NCI-H1930 (cell line): Measurements from ENCODE around the gene NAT10.

ENCODE experiments used
- DNase-seq, 2 experiments: peaks; one replicate each; lab custom pipeline; 2025; lab: John Stamatoyannopoulos, UW

NAT10 gene

DNA sequence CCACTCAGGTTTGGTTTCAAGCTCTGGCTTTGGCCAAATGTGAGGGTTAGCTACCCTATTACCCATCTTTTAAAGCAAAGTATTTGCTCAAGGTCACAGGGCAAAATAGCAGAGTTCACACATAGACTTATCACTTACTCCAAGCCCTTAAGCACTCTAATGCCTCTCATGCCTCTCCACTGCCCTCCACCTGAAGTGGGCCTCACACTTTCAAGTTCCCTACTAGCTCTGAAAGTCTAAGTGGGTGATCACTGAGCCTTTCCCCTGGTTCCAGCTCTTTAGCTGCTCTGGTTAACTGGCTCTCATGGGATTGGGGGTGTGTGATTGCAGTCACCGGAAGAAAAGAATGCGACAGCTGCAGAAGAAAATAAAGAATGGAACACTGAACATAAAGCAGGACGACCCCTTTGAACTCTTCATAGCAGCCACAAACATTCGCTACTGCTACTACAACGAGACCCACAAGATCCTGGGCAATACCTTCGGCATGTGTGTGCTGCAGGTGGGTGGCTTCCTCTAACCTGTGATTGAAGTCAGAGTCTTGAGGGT lies 6.4 kb downstream of the NAT10 start:
- DNase-seq, result no peak

DNA sequence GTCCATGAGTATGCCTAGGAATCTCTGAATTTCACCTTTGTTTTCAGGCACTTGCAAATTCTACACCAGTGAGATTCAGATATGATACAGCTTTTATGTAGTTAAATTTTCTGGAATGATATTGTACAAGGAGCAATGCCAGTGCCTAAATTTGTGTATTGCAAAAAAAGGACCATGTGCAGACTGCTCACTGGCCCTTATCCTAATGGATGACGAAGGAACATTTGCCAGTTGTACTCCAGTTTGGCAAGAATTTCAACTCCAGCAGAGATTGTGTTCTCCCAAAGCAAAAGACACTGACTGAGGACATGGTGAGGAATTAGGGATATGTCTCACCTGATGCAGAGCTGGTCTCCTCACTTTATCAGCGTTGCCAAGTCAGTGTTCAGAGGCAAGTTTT lies 8.6 kb downstream of the NAT10 start:
- no peak for DNase-seq

DNA sequence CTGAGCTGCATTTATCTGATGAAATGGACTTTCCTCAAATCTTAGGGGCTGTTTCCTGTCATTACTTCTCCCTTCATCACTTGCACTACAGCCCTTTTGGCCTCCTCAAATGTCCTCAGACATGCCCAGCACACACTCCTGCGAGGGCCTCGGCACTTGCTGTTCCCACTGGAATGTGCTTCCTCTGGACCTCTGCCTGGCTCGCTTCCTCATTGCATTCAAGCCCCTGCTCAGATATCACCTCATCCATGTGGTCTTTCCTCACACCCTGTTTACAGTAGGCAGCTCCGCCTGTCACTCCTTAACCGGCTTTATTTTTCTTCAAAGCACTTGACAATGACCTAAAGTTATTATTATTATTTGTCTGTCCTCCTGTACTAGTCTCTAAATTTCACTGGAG lies 9.0 kb downstream of the NAT10 start:
- no peak for DNase-seq

DNA sequence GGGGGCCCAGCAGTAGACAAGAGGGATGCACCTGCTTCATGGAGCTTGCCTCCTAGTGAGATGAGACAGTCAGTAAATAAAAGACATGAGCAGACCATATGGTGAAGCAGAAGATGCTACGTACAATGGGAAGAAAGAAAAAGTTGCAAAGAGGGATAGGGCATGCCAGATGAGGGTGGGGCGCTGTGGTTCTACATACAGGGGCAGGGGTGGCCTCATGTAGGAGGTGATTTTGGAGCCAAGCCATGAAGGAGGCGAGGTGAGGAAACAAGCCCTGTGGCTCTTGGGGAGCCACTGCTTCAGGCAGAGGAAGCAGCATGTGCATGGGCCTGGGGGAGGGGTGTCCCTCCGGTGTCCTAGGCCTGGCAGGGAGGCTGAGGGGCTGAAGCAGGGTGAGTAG lies 15.2 kb downstream of the NAT10 start:
- DNase-seq, result no peak

DNA sequence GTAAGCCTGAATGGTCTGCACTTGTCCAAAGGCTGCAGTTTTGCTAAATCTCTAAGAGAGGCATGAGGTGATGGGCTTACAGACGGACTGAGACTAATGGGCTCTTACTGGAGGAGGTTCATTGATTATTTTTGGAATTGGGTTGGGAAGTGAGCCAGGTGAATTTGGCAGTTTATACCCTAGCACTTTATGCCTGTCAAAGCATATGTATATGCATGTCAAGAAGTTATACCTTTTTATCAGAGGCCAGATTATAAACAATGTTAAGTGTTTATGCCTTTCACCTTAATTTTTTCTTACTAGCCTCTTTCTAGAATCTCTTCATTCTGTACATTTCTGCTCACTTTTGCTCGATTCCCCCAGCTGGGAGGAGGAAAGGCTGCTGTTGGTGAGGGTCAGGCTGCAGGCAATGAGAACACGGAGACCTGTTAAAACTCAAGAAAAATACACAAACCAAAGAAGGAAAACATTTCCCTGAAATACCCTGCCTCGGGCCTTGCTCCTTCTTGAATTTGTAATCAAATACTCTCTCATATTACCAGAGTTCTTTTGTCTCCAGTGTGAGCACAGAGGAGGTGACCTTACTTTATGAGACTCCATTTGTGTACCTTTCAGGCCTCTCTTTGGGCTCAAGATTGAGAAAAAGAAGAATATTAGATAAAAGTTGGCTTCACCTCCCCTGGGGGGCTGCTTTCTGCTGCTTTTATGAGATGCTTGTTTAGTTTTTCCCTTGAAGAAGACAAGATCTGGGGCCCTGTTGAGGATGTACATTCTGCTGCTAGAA lies 19.6 kb downstream of the NAT10 start:
- DNase-seq, result no peak

DNA sequence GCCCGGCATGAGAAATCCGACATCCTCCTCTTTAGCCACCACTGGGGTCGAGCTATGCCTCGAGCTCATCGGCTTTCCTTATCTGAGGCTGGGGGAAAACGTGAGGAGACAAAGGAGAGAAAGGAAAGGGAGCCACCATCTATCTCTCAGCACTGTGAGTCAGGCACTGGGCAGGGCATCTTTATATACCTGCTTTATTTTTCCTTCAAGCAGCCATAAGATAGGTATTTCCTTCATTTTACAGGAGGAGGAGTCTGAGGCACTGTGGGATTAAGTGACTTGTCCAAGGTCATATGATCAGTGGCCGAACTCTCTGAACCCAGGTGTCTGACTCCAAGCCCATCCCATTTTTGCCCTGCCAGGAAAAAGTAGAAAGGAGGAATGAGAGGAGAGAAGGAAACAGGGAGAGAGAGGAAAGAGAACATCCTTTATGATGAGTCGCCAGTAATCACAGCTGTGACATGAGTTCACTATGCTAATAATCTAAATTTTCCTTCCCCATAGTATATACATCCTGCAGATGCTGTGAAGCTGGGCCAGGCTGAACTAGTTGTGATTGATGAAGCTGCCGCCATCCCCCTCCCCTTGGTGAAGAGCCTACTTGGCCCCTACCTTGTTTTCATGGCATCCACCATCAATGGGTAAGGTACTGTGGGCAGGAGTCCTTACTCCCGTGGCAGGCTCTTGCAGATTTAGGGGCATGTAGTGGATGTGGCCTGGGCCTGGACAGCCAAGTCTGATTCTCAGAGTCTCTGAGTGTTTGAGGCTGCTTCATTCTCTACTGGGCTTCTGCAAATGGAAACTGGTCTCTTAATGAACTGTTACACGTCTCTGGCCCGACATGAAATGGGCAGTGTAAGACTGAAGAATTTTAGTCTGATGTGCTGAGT lies 21.8 kb downstream of the NAT10 start:
- DNase-seq, result no peak

DNA sequence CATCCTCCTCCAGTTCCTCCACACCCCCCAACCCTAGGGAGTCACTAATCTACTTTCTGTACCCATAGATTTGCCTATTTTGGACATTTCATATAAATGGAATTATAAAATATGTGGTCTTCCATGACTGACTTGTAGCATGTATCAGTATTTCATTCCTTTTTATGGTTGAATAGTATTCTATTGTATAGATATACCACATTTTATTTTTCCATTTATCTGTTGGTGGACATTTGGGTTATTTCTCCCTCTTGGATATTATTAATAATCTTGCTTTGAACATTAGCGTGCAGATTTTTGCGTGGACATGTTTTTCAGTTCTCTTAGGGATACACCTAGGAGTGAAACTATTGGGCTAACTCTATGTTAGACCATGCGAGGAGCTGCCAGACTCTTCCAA lies 23.4 kb downstream of the NAT10 start:
- DNase-seq, result no peak

DNA sequence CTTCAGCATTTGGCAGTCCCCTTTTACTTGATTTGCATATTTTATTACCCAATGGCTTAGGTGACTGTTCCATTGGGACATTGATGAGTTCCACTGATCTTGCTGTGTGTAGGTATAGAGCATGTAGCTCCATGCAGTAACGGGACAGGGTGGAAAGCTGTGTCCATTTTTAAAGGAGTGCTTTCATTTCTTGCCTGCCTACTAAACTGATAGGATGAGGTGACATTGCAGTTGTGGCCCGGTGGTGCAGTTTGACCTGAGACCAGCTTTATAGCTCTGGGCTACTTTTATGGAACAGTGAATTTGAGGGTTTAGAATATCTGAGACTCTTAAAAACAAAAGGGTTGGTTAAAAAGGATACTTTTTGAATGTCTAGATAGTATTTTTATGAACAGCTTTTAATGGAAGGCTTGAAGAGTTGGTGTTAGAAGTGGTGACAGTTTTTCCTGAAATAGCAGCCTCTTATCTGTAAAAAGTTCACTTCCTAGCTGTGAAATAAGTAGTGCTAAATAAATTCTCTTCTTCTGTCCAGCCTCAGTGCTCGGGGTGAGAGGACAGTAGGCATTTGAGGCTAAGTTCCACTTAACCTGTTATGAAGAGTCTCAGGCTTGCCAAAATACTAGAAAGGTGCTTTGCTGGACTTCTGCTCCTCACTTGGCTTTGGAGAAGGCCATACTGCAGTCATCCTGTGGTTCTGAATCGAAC lies 27.0 kb downstream of the NAT10 start:
- no peak for DNase-seq

DNA sequence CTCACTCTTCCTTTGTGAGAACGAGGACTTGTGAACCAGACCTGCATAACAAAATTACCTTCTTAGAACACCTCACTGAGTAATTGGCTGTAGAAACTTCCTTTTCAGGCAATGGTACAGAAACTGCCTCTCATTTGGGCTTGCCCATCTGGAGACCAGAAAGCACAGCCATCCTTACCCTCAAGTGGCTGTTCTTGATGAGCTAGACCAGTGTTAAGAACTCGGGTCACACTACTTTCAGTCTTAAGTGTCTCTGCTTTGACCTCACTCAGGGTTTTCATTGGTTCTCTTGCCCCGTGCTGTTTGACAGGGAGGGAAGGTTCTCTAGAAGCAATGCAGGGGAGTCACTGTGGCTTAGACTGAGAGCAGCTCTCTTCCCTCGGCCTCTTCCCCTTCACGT lies 29.3 kb downstream of the NAT10 start:
- DNase-seq, result no peak

DNA sequence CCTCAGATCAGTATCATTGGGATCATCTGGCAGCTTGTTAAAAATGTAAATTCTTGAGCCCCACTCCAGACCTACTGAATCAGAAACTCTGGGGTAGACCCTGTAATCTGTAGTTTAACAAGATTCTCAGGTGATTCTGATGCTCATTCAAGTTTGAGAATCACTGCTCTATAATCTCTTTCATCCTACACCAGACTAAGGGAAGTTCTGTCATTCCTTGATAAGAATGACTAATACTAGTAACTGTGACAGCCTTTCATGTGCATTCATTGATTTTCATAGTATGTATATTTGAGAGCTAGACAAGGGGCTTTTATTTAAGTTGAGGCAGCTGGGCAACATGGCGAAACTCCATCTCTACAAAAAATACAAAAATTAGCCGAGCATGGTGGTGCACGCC lies 30.0 kb downstream of the NAT10 start:
- DNase-seq, result no peak

DNA sequence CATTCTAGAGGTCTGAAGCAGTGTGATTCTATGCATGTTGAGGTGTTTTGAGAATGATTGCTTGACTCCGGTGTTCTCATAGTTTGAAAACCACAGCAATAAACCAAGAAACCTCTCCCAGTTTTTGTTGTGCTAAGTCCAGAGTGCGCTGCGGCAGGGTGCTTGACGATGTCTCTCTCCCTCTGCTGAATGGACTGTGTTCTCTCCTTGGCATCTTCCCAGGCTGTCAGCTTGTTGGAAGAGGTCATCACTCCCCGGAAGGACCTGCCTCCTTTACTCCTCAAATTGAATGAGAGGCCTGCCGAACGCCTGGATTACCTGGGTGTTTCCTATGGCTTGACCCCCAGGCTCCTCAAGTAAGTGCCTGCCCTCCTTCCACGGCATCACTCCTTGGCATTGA lies 31.0 kb downstream of the NAT10 start:
- no peak for DNase-seq

DNA sequence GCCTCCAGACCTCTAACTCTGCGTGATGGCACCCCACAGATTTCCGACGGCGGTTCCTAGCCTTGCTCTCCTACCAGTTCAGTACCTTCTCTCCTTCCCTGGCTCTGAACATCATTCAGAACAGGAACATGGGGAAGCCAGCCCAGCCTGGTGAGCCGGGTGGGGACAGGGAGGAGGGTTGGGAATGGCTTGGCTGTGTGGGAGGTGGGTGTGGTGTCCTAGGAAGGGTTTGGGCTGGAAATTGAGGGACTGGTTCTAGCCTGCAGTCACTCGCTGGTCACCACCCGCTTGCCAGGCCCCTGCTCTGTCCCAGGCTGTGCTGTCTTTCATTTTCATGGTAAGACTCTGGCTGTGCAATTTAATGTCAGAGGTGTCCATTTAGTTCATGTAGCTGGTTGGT lies 33.9 kb downstream of the NAT10 start:
- no peak for DNase-seq

DNA sequence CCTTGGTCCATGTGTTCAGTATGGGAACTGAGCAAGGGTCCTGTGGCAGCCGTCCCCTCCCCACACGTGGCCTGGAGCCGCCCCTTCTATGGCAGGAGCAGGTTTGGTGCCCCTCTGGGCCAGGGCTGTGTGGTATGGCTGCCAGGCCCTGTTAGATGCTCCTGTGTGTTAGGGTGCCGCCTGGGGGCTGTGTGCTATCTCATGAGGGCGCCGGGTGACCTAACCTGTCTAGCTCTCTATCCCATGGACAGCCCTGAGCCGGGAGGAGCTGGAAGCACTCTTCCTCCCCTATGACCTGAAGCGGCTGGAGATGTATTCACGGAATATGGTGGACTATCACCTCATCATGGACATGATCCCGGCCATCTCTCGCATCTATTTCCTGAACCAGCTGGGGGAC lies 34.7 kb downstream of the NAT10 start:
- DNase-seq, result no peak

DNA sequence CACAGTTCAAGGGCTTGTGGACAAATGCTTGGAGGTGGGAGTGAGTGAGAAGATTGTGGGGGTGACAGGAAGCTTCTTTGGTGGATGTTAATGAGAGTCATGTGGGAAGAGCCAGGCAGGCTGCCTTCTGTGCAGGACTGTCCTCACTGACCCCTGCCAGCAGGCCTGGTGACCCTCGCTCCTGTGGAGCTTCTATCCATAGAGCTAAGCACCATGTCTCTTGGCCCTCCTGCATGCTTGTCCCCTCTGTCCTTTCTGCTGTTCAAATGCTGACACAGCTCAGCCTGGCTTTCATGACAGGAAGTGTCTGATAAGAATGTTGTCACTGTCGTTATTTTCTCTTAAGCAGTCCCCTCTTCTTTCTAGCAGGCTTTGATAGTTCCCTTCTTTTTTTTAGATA lies 37.6 kb downstream of the NAT10 start:
- DNase-seq, result no peak

DNA sequence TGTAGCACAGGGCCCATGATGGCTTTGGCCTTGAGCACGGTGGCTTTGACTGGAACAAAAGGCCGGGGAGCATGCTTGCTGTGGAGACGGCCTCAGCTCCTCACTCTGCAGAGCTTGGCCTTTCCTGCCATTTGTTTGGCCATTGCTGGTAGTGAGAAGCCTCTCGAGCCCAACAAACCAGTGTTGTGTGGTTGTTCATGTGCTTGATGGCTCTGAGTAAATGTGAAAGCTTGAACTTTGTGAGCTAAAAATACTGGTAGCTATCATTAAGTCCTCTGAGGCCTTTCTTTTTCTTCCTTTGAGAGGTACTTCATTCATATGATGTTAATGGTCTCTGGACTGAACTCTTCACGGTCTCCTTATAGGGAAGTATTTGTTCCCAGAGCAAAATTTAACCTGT lies 39.6 kb downstream of the NAT10 start:
- DNase-seq, result no peak

DNA sequence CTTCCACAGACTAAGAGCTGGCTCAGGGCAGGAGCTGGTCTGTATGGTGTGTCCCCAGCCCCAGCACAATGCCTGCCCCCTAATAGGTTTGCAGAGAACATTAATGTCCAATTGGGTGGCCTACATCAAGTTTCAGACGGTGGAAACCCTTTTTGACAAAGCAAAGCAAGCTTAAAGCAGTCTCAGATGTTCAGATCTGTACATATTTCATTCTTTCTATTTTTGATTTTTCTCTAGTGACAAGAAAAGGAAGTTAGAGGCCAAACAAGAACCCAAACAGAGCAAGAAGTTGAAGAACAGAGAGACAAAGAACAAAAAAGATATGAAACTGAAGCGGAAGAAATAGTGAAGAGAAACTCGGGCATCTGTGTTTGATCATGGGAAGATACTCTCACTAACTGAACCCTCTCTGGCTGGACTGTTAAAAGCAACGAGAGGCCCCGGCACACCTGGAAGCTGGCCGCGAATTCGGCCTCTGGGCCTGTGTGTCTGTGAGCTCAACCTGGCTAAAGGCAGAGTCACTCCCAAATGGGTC lies 40.5 kb downstream of the NAT10 start:
- DNase-seq, result no peak

DNA sequence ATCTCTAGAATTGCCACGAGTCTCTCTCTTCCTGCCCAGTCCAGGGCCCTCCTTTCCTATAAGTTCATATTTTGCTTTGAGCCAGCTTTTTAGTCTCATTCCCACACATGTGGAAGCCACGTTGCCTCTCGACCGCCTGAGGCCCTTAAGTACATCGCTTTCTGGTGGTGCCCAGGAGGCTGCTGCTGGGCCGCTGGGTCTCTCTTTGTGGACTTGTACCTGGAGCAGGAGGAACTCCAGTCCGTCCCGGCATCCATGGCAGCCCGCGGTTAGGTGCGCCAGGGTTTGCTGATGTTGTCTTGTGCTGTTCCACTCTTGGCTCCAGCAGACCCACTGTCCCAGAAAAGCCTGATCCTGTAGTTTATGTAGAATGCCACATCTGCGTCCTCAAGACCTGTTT lies 41.0 kb downstream of the NAT10 start:
- no peak for DNase-seq

DNA sequence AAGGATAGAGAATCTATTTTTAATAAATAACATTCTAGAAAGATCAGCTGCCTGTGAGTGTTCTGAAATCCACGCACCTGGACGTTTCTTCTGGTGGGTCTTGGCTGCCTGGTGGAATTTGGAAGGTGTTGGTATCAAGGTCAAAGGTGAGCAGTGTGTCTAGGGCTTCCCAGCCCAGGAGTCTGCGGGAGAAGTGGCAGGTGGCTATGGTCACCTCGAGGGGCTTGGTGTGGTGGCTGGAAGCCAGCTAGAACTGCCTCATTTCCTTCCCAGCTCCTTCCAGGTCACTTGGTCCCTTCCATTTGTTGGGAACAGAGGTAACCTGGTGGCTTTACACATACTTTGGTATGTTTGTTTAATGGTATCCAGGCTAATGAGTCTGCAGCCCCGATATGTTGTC lies 41.4 kb downstream of the NAT10 start:
- DNase-seq, result no peak

DNA sequence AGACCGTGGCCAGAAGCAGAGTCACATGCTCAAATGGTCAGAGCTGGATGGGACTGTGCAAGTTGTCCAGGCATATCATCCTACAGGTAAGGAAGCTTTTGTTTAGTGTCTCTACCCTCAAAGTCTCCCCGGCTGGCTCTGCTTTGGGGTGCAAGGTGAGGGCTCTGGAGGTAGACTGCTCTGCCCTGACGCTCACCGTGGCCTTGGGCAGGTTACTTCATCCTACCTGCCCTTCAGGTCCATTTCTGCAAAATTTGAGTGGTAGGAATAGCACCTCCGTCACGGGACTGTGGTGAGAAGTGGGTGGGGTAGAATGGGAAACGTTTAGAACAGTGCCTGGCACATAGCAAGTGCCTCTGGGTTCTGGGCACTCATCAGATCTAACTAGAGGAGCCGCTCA lies 42.2 kb downstream of the NAT10 start:
- DNase-seq, result no peak

DNA sequence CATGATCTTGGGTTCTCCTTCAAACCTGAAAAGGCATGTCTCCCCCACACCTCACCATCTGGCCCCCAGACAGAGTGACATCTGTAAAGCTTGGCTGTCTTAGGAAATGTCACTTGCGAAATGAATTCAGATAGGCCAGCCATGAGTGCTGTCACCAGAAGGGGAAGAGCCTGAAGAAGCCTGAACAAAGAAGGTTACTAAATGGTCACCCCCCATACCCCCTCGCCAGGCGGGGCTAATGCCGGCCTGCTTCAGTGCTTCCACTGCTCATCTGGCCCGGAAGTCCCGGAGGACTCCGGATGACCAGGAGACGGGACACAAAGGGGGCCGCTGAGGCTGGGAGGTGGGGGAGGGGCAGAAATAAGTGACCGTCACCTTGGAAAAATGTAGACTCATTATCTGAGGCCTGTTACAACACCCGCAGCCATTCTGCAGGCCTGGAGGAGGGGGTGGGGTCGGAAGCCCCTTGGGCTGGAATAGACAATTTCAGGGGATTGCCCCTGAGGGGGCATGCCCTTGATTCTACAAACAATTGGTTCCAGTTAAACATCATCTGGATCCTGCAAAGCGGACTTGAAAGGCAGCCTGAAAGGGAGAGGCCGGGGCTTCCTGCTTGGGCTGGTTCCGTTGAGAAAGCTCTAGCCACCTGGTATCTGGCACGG lies 43.2 kb downstream of the NAT10 start:
- DNase-seq, result no peak

DNA sequence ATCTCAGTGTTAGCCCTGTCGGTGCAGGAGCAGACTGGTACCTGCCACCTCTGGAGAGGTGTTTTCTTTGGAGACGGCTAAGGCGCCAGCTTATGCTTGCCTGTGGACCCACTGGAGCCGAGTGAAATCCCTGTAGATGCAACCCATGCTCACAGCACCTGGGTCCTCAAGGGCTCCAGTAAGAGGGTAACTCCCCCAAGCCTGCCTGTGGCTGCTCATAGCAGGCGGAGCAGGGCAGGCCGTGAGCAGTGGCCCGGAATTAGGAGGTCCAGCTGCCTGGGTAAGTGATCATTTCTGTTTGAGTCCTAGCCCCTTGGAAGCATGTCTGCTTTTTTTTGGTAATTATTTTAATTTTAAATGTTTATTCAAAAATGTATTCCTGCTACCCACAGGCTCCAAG lies 43.8 kb downstream of the NAT10 start:
- no peak for DNase-seq

DNA sequence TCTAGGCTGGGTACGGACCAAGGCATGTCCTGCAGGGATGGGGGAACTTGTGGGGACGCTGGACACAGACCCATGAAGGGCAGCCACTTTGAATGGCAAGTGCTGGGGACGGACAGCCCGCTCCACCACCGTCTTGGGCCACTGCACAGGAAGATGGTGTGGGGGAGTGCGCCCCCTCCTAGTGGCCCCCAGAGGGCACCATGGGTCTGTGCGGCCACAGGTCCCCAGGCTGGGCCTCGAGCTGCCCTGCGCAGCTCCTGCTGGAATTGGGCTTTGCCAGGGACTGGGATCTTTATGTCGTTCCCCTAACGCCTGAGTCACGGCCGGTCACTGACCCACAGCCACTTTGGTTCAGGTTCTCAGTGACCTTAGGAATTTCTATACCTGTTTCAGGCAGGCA lies 44.4 kb downstream of the NAT10 start:
- DNase-seq, result no peak
